OCI-LY7 (cell line): Measurements from ENCODE around the gene TNS1.

Experiments
- CTCF ChIP-seq: fragments of 200-600 bp; sonication (generic); conservative IDR thresholded peaks from 2 replicates; pipeline ENCODE4 v1.5.1; 2014; ENCODE audit warnings: mild to moderate bottlenecking, antibody characterized with exemption, low read length, moderate library complexity, mixed read lengths
- EZH2phosphoT487 ChIP-seq: fragments of 200-600 bp; sonication (generic); IDR thresholded peaks from 2 replicates; pipeline ENCODE4 v1.6.1; 2018; ENCODE audit warnings: low read depth, borderline replicate concordance, mild to moderate bottlenecking, mixed run types, antibody characterized with exemption, low read length, moderate library complexity, mixed read lengths

GRCh38 chr2:217900780-217901360 is 101.9 kb downstream of the TNS1 start:
- TF ChIP-seq CTCF (no peak), EZH2phosphoT487 (no peak)
